ENCODE results near the gene MTOR. TPM values are rescaled to one million over a fixed set of nuclear protein-coding genes. Genes with fewer than 3 reads are reported as not detected.

The MTOR gene
- total RNA-seq, 1 donor from 2014 or later: 25.1 TPM

- H3K36me3 ChIP-seq (ENCODE audit: control insufficient read depth in 3 of 3, insufficient read depth in 3 of 3, low read length in 3 of 3): peaks cover 57 to 69% (median 65%) of the 10 kb centered on the region in 3 donors
- peak overlapping the region; percentile 3 for H3K27ac ChIP-seq (ENCODE audit: low read depth, low read length)
Measured at GRCh38 chr1:11132563-11133293, 129.6 kb downstream of the MTOR start.

DNA sequence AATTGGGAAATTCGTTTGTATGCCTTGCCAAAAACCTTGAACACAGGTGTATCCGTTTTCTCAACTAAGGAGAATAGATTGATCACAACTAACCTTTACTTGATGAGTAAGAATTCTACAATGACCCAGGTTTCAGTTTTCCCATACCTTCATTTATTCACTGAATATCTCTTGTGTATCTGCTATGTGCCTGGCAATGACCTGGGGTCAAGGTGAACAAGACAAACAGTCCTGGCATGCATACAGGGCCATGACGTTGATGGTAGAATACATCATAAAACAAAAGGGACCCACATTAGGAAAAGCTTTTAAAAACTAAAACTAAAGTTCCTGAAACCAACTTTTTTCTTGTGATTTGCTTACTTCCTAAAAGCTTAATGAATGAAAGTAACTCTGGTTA lies 130.5 kb downstream of the MTOR start:
- Histone ChIP-seq H3K36me3 (ENCODE audit: control insufficient read depth in 3 of 3, insufficient read depth in 3 of 3, low read length in 3 of 3) (peaks cover 64 to 70% (median 69%) of the 10 kb centered on the region in 3 donors), H3K27ac (ENCODE audit: low read depth, low read length) (no peak overlapping the region)

More at GRCh38 chr1:11132563-11133293, 129.6 kb downstream of the MTOR start:
- Histone ChIP-seq H3K4me3 (ENCODE audit: low read length in 3 of 3) (peak overlapping the region in 1 of 3 donors; percentile 9), H3K9ac (ENCODE audit: low read depth in 1 of 3, low read length in 3 of 3) (no peak overlapping the region), H3K4me1 (ENCODE audit: control insufficient read depth in 3 of 3, insufficient read depth in 3 of 3, low read length in 3 of 3) (peaks cover 2 to 9% (median 3%) of the 10 kb centered on the region in 3 donors), H3K27me3 (ENCODE audit: control insufficient read depth in 3 of 3, insufficient read depth in 3 of 3, low read length in 3 of 3) (no peaks in the 10 kb centered on the region), H3K9me3 (ENCODE audit: control insufficient read depth in 3 of 3, low read length in 3 of 3) (no peaks in the 10 kb centered on the region)

DNA sequence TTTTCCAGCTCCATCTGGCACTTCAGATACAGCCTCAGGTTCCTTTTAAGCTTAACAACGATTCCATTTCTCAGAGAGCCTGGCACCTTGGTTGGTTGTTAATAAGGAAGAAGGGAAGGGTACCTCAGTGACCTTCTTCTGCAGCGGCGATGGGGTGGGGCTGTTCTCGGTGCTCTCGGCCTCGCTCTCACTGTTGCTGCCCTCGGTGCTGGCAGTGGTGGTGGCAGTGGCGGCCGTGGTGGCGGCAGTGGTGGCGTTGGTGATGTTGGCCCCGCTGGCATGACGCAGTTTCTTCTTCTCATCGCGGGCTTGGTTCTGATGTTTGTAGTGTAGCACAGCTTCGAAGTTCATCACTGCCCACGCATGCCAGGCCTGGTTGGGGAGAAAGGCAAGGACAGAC lies 131.9 kb downstream of the MTOR start:
- Histone ChIP-seq H3K27me3 (ENCODE audit: control insufficient read depth in 3 of 3, insufficient read depth in 3 of 3, low read length in 3 of 3) (no peaks in the 10 kb centered on the region), H3K9me3 (ENCODE audit: control insufficient read depth in 3 of 3, low read length in 3 of 3) (no peaks in the 10 kb centered on the region), H3K4me3 (ENCODE audit: low read length in 3 of 3) (no peak overlapping the region), H3K36me3 (ENCODE audit: control insufficient read depth in 3 of 3, insufficient read depth in 3 of 3, low read length in 3 of 3) (peaks cover 69 to 82% (median 75%) of the 10 kb centered on the region in 3 donors), H3K4me1 (ENCODE audit: control insufficient read depth in 3 of 3, insufficient read depth in 3 of 3, low read length in 3 of 3) (peaks cover 2 to 9% (median 3%) of the 10 kb centered on the region in 3 donors), H3K27ac (ENCODE audit: low read depth, low read length) (no peak overlapping the region), H3K9ac (ENCODE audit: low read depth in 1 of 3, low read length in 3 of 3) (no peak overlapping the region)

More for the DNA sequence above, 130.5 kb downstream of the MTOR start:
- no peaks in the 10 kb centered on the region for H3K9me3 ChIP-seq (ENCODE audit: control insufficient read depth in 3 of 3, low read length in 3 of 3)
- H3K9ac ChIP-seq (ENCODE audit: low read depth in 1 of 3, low read length in 3 of 3): no peak overlapping the region
- no peaks in the 10 kb centered on the region for H3K27me3 ChIP-seq (ENCODE audit: control insufficient read depth in 3 of 3, insufficient read depth in 3 of 3, low read length in 3 of 3)
- no peak overlapping the region for H3K4me3 ChIP-seq (ENCODE audit: low read length in 3 of 3)
- H3K4me1 ChIP-seq (ENCODE audit: control insufficient read depth in 3 of 3, insufficient read depth in 3 of 3, low read length in 3 of 3): peaks cover 2 to 9% (median 3%) of the 10 kb centered on the region in 3 donors

GRCh38 chr1:11129649-11130390 lies 132.5 kb downstream of the MTOR start:
- Histone ChIP-seq H3K27me3 (ENCODE audit: control insufficient read depth in 3 of 3, insufficient read depth in 3 of 3, low read length in 3 of 3) (no peaks in the 10 kb centered on the region), H3K9me3 (ENCODE audit: control insufficient read depth in 3 of 3, low read length in 3 of 3) (no peaks in the 10 kb centered on the region), H3K4me3 (ENCODE audit: low read length in 3 of 3) (no peak overlapping the region), H3K36me3 (ENCODE audit: control insufficient read depth in 3 of 3, insufficient read depth in 3 of 3, low read length in 3 of 3) (peaks cover 74 to 87% (median 78%) of the 10 kb centered on the region in 3 donors), H3K9ac (ENCODE audit: low read depth in 1 of 3, low read length in 3 of 3) (no peak overlapping the region), H3K27ac (ENCODE audit: low read depth, low read length) (no peak overlapping the region), H3K4me1 (ENCODE audit: control insufficient read depth in 3 of 3, insufficient read depth in 3 of 3, low read length in 3 of 3) (peaks cover 2 to 9% (median 3%) of the 10 kb centered on the region in 3 donors)

- H3K9me3 ChIP-seq (ENCODE audit: control insufficient read depth in 3 of 3, low read length in 3 of 3): no peaks in the 10 kb centered on the region
- H3K36me3 ChIP-seq (ENCODE audit: control insufficient read depth in 3 of 3, insufficient read depth in 3 of 3, low read length in 3 of 3): peaks cover 74 to 79% (median 78%) of the 10 kb centered on the region in 3 donors
- H3K27me3 ChIP-seq (ENCODE audit: control insufficient read depth in 3 of 3, insufficient read depth in 3 of 3, low read length in 3 of 3): no peaks in the 10 kb centered on the region
- H3K27ac ChIP-seq (ENCODE audit: low read depth, low read length): no peak overlapping the region
- H3K4me1 ChIP-seq (ENCODE audit: control insufficient read depth in 3 of 3, insufficient read depth in 3 of 3, low read length in 3 of 3): no peaks in the 10 kb centered on the region
- no peak overlapping the region for H3K9ac ChIP-seq (ENCODE audit: low read depth in 1 of 3, low read length in 3 of 3)
- H3K4me3 ChIP-seq (ENCODE audit: low read length in 3 of 3): no peak overlapping the region
Measured at GRCh38 chr1:11126569-11126968, 135.8 kb downstream of the MTOR start.

- Histone ChIP-seq H3K4me1 (ENCODE audit: control insufficient read depth in 3 of 3, insufficient read depth in 3 of 3, low read length in 3 of 3) (no peaks in the 10 kb centered on the region), H3K27ac (ENCODE audit: low read depth, low read length) (no peak overlapping the region), H3K9me3 (ENCODE audit: control insufficient read depth in 3 of 3, low read length in 3 of 3) (no peaks in the 10 kb centered on the region), H3K9ac (ENCODE audit: low read depth in 1 of 3, low read length in 3 of 3) (no peak overlapping the region), H3K36me3 (ENCODE audit: control insufficient read depth in 3 of 3, insufficient read depth in 3 of 3, low read length in 3 of 3) (peaks cover 71 to 80% (median 78%) of the 10 kb centered on the region in 3 donors), H3K27me3 (ENCODE audit: control insufficient read depth in 3 of 3, insufficient read depth in 3 of 3, low read length in 3 of 3) (no peaks in the 10 kb centered on the region), H3K4me3 (ENCODE audit: low read length in 3 of 3) (no peak overlapping the region)
Measured at GRCh38 chr1:11125931-11126330, 136.4 kb downstream of the MTOR start.

DNA sequence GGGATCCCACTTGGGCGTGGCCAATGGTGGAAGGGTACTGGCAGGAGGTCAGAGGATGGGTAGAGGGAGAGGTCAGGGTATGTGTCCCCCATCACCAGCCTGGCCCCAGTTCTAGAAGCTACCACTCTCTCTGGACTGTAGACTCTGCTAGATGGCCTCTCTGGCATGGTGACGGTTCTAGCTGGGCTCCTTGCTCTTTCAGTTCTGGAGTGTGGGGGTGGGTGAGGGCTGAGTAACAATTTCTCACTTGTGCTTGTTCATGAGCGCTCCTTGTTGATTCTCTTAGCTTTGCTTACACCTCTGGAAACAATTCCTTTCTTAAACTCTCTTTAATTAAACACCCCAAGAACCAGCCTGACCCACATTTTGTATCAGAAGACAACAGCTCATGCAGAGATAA lies 137.4 kb downstream of the MTOR start:
- no peaks in the 10 kb centered on the region for H3K4me1 ChIP-seq (ENCODE audit: control insufficient read depth in 3 of 3, insufficient read depth in 3 of 3, low read length in 3 of 3)
- H3K4me3 ChIP-seq (ENCODE audit: low read length in 3 of 3): no peak overlapping the region
- no peak overlapping the region for H3K27ac ChIP-seq (ENCODE audit: low read depth, low read length)
- no peaks in the 10 kb centered on the region for H3K9me3 ChIP-seq (ENCODE audit: control insufficient read depth in 3 of 3, low read length in 3 of 3)
- no peaks in the 10 kb centered on the region for H3K27me3 ChIP-seq (ENCODE audit: control insufficient read depth in 3 of 3, insufficient read depth in 3 of 3, low read length in 3 of 3)
- peaks cover 61 to 73% (median 70%) of the 10 kb centered on the region in 3 donors for H3K36me3 ChIP-seq (ENCODE audit: control insufficient read depth in 3 of 3, insufficient read depth in 3 of 3, low read length in 3 of 3)
- no peak overlapping the region for H3K9ac ChIP-seq (ENCODE audit: low read depth in 1 of 3, low read length in 3 of 3)

- no peaks in the 10 kb centered on the region for H3K27me3 ChIP-seq (ENCODE audit: control insufficient read depth in 3 of 3, insufficient read depth in 3 of 3, low read length in 3 of 3)
- H3K36me3 ChIP-seq (ENCODE audit: control insufficient read depth in 3 of 3, insufficient read depth in 3 of 3, low read length in 3 of 3): peaks cover 34 to 60% (median 44%) of the 10 kb centered on the region in 3 donors
- H3K9ac ChIP-seq (ENCODE audit: low read depth in 1 of 3, low read length in 3 of 3): no peak overlapping the region
- H3K9me3 ChIP-seq (ENCODE audit: control insufficient read depth in 3 of 3, low read length in 3 of 3): no peaks in the 10 kb centered on the region
- H3K4me1 ChIP-seq (ENCODE audit: control insufficient read depth in 3 of 3, insufficient read depth in 3 of 3, low read length in 3 of 3): no peaks in the 10 kb centered on the region
- H3K4me3 ChIP-seq (ENCODE audit: low read length in 3 of 3): no peak overlapping the region
- no peak overlapping the region for H3K27ac ChIP-seq (ENCODE audit: low read depth, low read length)
Measured at GRCh38 chr1:11116318-11116717, 146.0 kb downstream of the MTOR start.

- H3K9me3 ChIP-seq (ENCODE audit: control insufficient read depth in 3 of 3, low read length in 3 of 3): no peaks in the 10 kb centered on the region
- no peaks in the 10 kb centered on the region for H3K4me1 ChIP-seq (ENCODE audit: control insufficient read depth in 3 of 3, insufficient read depth in 3 of 3, low read length in 3 of 3)
- H3K27me3 ChIP-seq (ENCODE audit: control insufficient read depth in 3 of 3, insufficient read depth in 3 of 3, low read length in 3 of 3): no peaks in the 10 kb centered on the region
- H3K36me3 ChIP-seq (ENCODE audit: control insufficient read depth in 3 of 3, insufficient read depth in 3 of 3, low read length in 3 of 3): peaks cover 35 to 57% (median 44%) of the 10 kb centered on the region in 3 donors
- no peak overlapping the region for H3K9ac ChIP-seq (ENCODE audit: low read depth in 1 of 3, low read length in 3 of 3)
- H3K27ac ChIP-seq (ENCODE audit: low read depth, low read length): no peak overlapping the region
- H3K4me3 ChIP-seq (ENCODE audit: low read length in 3 of 3): no peak overlapping the region
Measured at GRCh38 chr1:11114966-11115365, 147.4 kb downstream of the MTOR start.
